GM12878 (cell line): Measurements from ENCODE around the gene NBR1.

Experiments
- CREB1 ChIP-seq: IDR thresholded peaks from 2 replicates; pipeline ENCODE4 v1.6.1; 2012; ENCODE audit warnings: low read depth, mild to moderate bottlenecking, inconsistent platforms
- SRF ChIP-seq, 2 experiments: IDR thresholded peaks; 2 replicates each; pipeline ENCODE4 v1.6.1; 2011; ENCODE audit warnings: low read depth in 2 of 2, low read length in 2 of 2, mild to moderate bottlenecking in 1 of 2, moderate library complexity in 1 of 2

DNA sequence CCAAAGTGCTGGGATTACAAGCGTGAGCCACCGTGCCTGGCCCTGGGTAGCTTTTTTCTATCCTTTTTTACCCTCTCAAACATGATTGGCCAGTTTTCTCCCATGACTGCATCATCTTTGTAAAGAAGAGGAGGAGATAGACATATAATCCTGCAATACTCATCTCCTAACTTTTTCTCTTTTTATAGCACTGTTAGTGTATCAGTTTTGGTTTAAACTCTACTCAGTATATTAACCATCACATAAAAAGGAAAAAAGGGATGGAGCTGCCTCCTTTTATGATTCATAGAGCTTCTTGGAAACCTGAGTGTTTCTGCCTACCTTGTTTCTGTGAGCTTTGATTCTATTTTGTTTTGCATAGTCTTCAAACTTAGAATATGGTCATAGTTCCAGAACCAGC is 28.6 kb downstream of the NBR1 start:
- no peak for TF ChIP-seq CREB1
- no peak for TF ChIP-seq SRF (IDR thresholded peaks at IDR 0.05; ENCODE audit: low read depth in 2 of 2, low read length in 2 of 2)
